MM.1S (cell line): Measurements from ENCODE around the gene S100A13.

Source experiments
- CTCF ChIP-seq: fragments of 300-600 bp; sonication (generic); IDR thresholded peaks from 2 replicates; pipeline ENCODE4 v1.5.1; 2016; ENCODE audit warnings: antibody characterized with exemption, low read length, mixed read lengths
- EZH2 ChIP-seq: fragments of 300-600 bp; sonication (generic); optimal IDR thresholded peaks from 2 replicates; pipeline ENCODE3; 2017; ENCODE audit warnings: low read depth, mild to moderate bottlenecking, antibody characterized with exemption, low read length, mixed read lengths
- EZH2phosphoT487 ChIP-seq: fragments of 300-600 bp; sonication (generic); IDR thresholded peaks from 2 replicates; pipeline ENCODE4 v1.6.1; 2018; ENCODE audit warnings: antibody characterized with exemption, low read length

- no peak for TF ChIP-seq CTCF
- no peak for TF ChIP-seq EZH2phosphoT487
- no peak for TF ChIP-seq EZH2
Observed at GRCh38 chr1:153610811-153611301, 16.4 kb downstream of the S100A13 start.
